Measurements from ENCODE around the gene PHLDB1. TPM values are rescaled to one million over a fixed set of nuclear protein-coding genes. Genes with fewer than 3 reads are reported as not detected.
"Not testable (repeated sequence)": the region's sequence is repeated elsewhere in the genome, so short reads cannot be mapped to it uniquely, and the experiment has no call there.

PHLDB1 gene
- total RNA-seq, 3 donors from 2014 or later: 104 to 150 (median 109) TPM

DNA sequence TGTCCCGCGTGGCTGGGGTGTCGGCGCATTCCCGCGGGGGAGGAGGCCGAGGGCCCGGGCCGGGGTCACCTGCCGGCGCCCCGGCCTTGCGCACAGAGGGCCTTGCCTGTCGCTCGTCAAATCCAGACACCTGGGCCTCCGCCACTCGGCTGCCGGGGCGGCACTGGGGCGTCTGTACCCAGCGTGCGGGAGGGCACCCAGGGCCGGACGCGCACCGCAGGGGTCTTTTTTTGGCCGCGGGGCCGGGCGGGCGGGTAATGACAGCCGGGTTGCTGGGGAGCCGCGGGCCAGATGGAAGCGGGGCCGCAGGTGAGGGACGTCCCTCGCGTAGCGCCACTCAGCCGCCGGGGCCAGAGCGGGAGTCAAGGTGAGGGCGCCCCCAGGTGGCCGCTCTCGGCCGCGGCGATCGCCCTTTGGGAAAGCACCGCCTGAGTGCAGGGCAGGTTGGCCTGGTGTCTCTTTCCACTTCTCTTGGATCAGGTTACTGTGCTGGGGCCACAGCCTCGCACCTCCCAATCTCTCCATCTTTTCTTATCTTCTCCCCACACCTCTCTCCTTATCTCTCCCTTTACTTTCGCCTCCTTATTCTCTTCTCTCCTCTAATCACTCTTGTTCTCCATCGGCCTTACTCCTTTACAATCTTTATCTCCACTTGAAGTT lies 3.5 kb downstream of the PHLDB1 start:
- H3K4me1 ChIP-seq: peaks cover 0 to 7% of the 10 kb centered on the region in 2 donors
- H3K36me3 ChIP-seq: no peaks in the 10 kb centered on the region
- peak overlapping the region; percentile 92 to 94 for H3K27ac ChIP-seq
- intact Hi-C loops (cut with DNase I; ENCODE audit: low total_unique reads): no loop called here
- DNase-seq (ENCODE audit: low spot score in 2 of 2): peak; percentile 85 to 86
- TF ChIP-seq POLR2AphosphoS5 (IDR thresholded peaks at IDR 0.05): peak in 2 of 3 donors; percentile 33 to 40
- no peak for TF ChIP-seq POLR2A (IDR thresholded peaks at IDR 0.05)
- TF ChIP-seq, protein P1, sequence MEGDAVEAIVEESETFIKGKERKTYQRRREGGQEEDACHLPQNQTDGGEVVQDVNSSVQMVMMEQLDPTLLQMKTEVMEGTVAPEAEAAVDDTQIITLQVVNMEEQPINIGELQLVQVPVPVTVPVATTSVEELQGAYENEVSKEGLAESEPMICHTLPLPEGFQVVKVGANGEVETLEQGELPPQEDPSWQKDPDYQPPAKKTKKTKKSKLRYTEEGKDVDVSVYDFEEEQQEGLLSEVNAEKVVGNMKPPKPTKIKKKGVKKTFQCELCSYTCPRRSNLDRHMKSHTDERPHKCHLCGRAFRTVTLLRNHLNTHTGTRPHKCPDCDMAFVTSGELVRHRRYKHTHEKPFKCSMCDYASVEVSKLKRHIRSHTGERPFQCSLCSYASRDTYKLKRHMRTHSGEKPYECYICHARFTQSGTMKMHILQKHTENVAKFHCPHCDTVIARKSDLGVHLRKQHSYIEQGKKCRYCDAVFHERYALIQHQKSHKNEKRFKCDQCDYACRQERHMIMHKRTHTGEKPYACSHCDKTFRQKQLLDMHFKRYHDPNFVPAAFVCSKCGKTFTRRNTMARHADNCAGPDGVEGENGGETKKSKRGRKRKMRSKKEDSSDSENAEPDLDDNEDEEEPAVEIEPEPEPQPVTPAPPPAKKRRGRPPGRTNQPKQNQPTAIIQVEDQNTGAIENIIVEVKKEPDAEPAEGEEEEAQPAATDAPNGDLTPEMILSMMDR (IDR thresholded peaks at IDR 0.05): peak; percentile 53 to 78 (median 71)
- H3K4me3 ChIP-seq: peak overlapping the region; percentile 72 to 79 (median 78)
- peaks cover 0 to 6% of the 10 kb centered on the region in 2 donors for H3K27me3 ChIP-seq
- no peaks in the 10 kb centered on the region for H3K9me3 ChIP-seq

DNA sequence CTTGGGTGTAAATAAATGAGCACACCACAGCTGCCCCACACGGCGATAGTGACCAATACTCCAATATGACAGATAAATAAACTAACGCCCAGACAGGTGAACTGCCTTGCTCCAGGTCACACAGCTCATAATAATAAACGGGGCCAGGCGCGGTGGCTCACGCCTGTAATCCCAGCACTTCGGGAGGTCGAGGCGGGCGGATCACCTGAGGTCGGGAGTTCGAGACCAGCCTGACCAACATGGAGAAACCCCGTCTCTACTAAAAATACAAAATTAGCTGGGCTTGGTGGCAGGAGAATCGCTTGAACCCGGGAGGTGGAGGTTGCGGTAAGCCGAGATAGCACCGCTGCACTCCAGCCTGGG lies 4.0 kb downstream of the PHLDB1 start:
- peak overlapping the region; percentile 72 to 79 (median 78) for H3K4me3 ChIP-seq
- H3K27me3 ChIP-seq; H3K36me3 ChIP-seq; H3K4me1 ChIP-seq; intact Hi-C loops (cut with DNase I; ENCODE audit: low total_unique reads); H3K9me3 ChIP-seq: not testable (repeated sequence)
- DNase-seq (ENCODE audit: low spot score in 2 of 2): peak; percentile 11 to 48
- peak overlapping the region; percentile 92 to 94 for H3K27ac ChIP-seq

DNA sequence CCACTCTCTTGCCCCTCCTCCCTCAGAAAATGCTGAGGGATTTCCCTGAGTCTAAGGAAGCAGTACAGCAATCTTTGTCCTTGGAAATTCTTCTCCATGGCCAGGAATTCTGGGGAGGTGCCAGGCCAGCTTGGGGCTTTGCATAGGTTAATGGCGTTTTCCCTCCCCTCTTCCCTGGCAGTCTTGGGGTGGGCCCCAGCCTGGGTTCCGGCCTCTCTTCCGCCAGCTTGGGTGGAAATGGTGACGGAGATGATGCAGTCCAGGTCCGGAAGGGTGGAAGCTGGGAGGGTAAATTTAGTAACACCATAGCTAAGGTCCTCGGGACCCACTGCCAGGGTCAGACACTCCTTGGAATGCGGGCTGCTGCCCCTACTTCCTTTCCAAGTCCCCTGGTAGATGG lies 5.0 kb downstream of the PHLDB1 start:
- intact Hi-C loops (cut with DNase I; ENCODE audit: low total_unique reads): no loop called here
- TF ChIP-seq, protein P1 (IDR thresholded peaks at IDR 0.05): no peak
- TF ChIP-seq POLR2A (IDR thresholded peaks at IDR 0.05): no peak
- TF ChIP-seq POLR2AphosphoS5 (IDR thresholded peaks at IDR 0.05): no peak
- Histone ChIP-seq H3K9me3 (no peaks in the 10 kb centered on the region), H3K27ac (peak overlapping the region; percentile 41 to 77), H3K36me3 (no peaks in the 10 kb centered on the region), H3K4me1 (peaks cover 6 to 7% of the 10 kb centered on the region in 2 donors), H3K27me3 (peaks cover 0 to 6% of the 10 kb centered on the region in 2 donors), H3K4me3 (peak overlapping the region in 1 of 3 donors; percentile 32)
- peak; percentile 18 to 47 for DNase-seq (ENCODE audit: low spot score in 2 of 2)

DNA sequence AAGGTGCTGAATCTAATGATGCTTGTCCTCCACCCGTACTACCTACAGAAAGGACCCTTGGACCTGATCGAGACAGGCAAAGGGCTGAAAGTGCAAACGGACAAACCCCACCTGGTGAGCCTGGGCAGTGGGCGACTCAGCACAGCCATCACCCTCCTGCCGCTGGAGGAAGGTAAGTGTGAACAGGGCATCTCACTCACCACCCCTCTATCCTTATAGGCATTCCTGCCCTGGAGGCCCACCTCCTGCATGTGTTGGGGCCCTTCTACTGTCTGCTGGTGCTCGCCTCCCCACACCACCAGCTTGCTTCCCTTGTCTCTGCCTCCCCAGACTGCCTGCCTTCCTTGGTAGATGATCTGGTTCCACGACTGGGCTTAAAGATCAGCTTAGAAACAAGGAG lies 7.1 kb downstream of the PHLDB1 start:
- no peak overlapping the region for H3K4me3 ChIP-seq
- H3K4me1 ChIP-seq: peaks cover 13 to 18% of the 10 kb centered on the region in 2 donors
- DNase-seq (ENCODE audit: low spot score in 2 of 2): peak; percentile 11 to 25
- intact Hi-C loops (cut with DNase I; ENCODE audit: low total_unique reads): no loop called here
- H3K27ac ChIP-seq: peak overlapping the region; percentile 45 to 64
- no peaks in the 10 kb centered on the region for H3K36me3 ChIP-seq
- H3K27me3 ChIP-seq: peaks cover 0 to 6% of the 10 kb centered on the region in 2 donors
- TF ChIP-seq, protein P1 (IDR thresholded peaks at IDR 0.05): no peak
- TF ChIP-seq POLR2AphosphoS5 (IDR thresholded peaks at IDR 0.05) (no peak), POLR2A (IDR thresholded peaks at IDR 0.05) (no peak)
- no peaks in the 10 kb centered on the region for H3K9me3 ChIP-seq

DNA sequence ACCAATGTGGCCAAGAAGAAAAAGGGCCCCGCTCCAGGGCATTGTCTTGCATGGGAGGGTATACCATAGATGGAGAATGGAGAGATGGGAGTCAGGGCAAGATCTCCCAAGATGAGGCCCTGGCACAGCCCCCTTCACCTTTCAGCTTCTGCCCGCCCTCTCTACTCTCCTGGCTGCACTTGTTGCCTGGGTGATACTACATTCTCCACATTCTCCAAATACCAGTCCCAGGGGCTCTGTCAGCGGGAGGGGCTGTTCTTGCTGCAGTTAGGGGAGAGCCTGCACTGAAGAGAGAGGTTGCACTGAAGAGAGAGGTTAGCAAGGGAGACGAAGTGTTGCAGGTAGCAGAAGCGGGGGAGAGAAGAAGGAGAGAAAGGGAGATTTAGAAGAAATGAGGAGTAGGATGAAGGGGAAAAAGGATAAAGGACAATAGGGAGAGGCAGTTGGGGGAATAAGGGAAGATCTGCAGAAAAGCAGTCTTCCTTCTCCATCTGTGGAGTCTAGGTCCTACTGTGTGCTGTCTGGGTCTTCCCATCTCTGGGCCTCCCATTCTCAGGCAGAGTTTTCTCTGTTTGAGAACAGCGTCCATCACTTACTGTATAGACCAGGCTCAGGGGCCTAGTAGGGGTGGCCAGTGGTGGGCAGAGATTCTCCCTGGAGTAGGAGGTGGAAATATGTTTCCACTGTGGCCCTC lies 8.0 kb downstream of the PHLDB1 start:
- Histone ChIP-seq H3K4me3 (no peak overlapping the region), H3K36me3 (no peaks in the 10 kb centered on the region), H3K4me1 (peaks cover 18 to 19% of the 10 kb centered on the region in 2 donors), H3K27me3 (peaks cover 0 to 5% of the 10 kb centered on the region in 2 donors), H3K9me3 (no peaks in the 10 kb centered on the region), H3K27ac (peak overlapping the region; percentile 62 to 95)
- intact Hi-C loops (cut with DNase I; ENCODE audit: low total_unique reads): no loop called here
- TF ChIP-seq, protein P1 (IDR thresholded peaks at IDR 0.05): no peak
- TF ChIP-seq POLR2A (IDR thresholded peaks at IDR 0.05) (no peak), POLR2AphosphoS5 (IDR thresholded peaks at IDR 0.05) (no peak)
- peak; percentile 40 to 43 for DNase-seq (ENCODE audit: low spot score in 2 of 2)

Measured in breast epithelium (tissue), 4 donors.